ENCODE results near the gene LRMDA.

The LRMDA gene

GRCh38 chr10:76082956-76083355 lies 651.5 kb downstream of the LRMDA start:
- Histone ChIP-seq H3K9me2 (replicated peaks; ENCODE audit: insufficient read depth, low read length) (no peaks in the 10 kb centered on the region), H3K79me2 (ENCODE audit: insufficient read depth, low read length) (no peaks in the 10 kb centered on the region), H3K36me3 (ENCODE audit: low read length) (no peaks in the 10 kb centered on the region), H3K4me3 (ENCODE audit: insufficient read depth, low read length, poor library complexity, severe bottlenecking) (no peak overlapping the region), H3F3A (ENCODE audit: insufficient read depth) (no peaks in the 10 kb centered on the region), H3K4me2 (ENCODE audit: low read depth, low read length, poor library complexity, severe bottlenecking) (no peak overlapping the region), H3K27ac (ENCODE audit: low read depth, low read length) (no peak overlapping the region), H3K9ac (ENCODE audit: low read length) (no peak overlapping the region), H3K27me3 (ENCODE audit: low read length) (no peaks in the 10 kb centered on the region), H2AFZ (ENCODE audit: low read depth, low read length, severe bottlenecking) (no peak overlapping the region), H4K20me1 (ENCODE audit: low read depth, low read length) (no peaks in the 10 kb centered on the region), H3K9me3 (ENCODE audit: insufficient read depth, low read length) (no peaks in the 10 kb centered on the region)
- TF ChIP-seq CTCF (IDR thresholded peaks at IDR 0.05; ENCODE audit: insufficient read depth, low read length, poor library complexity, severe bottlenecking), result no peak
- TF ChIP-seq EZH2phosphoT487 (conservative IDR thresholded peaks at IDR 0.05; ENCODE audit: low read length), result no peak

- H3K79me2 ChIP-seq (ENCODE audit: insufficient read depth, low read length), result no peaks in the 10 kb centered on the region
- no peak overlapping the region for H3K9ac ChIP-seq (ENCODE audit: low read length)
- no peak overlapping the region for H3K4me2 ChIP-seq (ENCODE audit: low read depth, low read length, poor library complexity, severe bottlenecking)
- H3K9me2 ChIP-seq (replicated peaks; ENCODE audit: insufficient read depth, low read length), result no peaks in the 10 kb centered on the region
- no peaks in the 10 kb centered on the region for H3K9me3 ChIP-seq (ENCODE audit: insufficient read depth, low read length)
- no peaks in the 10 kb centered on the region for H3K27me3 ChIP-seq (ENCODE audit: low read length)
- H4K20me1 ChIP-seq (ENCODE audit: low read depth, low read length), result no peaks in the 10 kb centered on the region
- H3K27ac ChIP-seq (ENCODE audit: low read depth, low read length), result no peak overlapping the region
- H3K36me3 ChIP-seq (ENCODE audit: low read length), result no peaks in the 10 kb centered on the region
- no peaks in the 10 kb centered on the region for H3F3A ChIP-seq (ENCODE audit: insufficient read depth)
- no peak overlapping the region for H3K4me3 ChIP-seq (ENCODE audit: insufficient read depth, low read length, poor library complexity, severe bottlenecking)
- no peak for TF ChIP-seq CTCF (IDR thresholded peaks at IDR 0.05; ENCODE audit: insufficient read depth, low read length, poor library complexity, severe bottlenecking)
- TF ChIP-seq EZH2phosphoT487 (conservative IDR thresholded peaks at IDR 0.05; ENCODE audit: low read length), result no peak
- no peak overlapping the region for H2AFZ ChIP-seq (ENCODE audit: low read depth, low read length, severe bottlenecking)
Measured at GRCh38 chr10:76085002-76085816, 653.8 kb downstream of the LRMDA start.

GRCh38 chr10:76085817-76086167 lies 654.4 kb downstream of the LRMDA start:
- H3K9me3 ChIP-seq (ENCODE audit: insufficient read depth, low read length), result no peaks in the 10 kb centered on the region
- no peak overlapping the region for H3K9ac ChIP-seq (ENCODE audit: low read length)
- no peak overlapping the region for H2AFZ ChIP-seq (ENCODE audit: low read depth, low read length, severe bottlenecking)
- no peaks in the 10 kb centered on the region for H3F3A ChIP-seq (ENCODE audit: insufficient read depth)
- no peaks in the 10 kb centered on the region for H3K79me2 ChIP-seq (ENCODE audit: insufficient read depth, low read length)
- TF ChIP-seq EZH2phosphoT487 (conservative IDR thresholded peaks at IDR 0.05; ENCODE audit: low read length), result no peak
- TF ChIP-seq CTCF (IDR thresholded peaks at IDR 0.05; ENCODE audit: insufficient read depth, low read length, poor library complexity, severe bottlenecking), result no peak
- H3K9me2 ChIP-seq (replicated peaks; ENCODE audit: insufficient read depth, low read length), result no peaks in the 10 kb centered on the region
- H3K36me3 ChIP-seq (ENCODE audit: low read length), result no peaks in the 10 kb centered on the region
- H3K27ac ChIP-seq (ENCODE audit: low read depth, low read length), result no peak overlapping the region
- H3K27me3 ChIP-seq (ENCODE audit: low read length), result no peaks in the 10 kb centered on the region
- no peak overlapping the region for H3K4me3 ChIP-seq (ENCODE audit: insufficient read depth, low read length, poor library complexity, severe bottlenecking)
- no peaks in the 10 kb centered on the region for H4K20me1 ChIP-seq (ENCODE audit: low read depth, low read length)
- H3K4me2 ChIP-seq (ENCODE audit: low read depth, low read length, poor library complexity, severe bottlenecking), result no peak overlapping the region

Measured in SU-DHL-6 (cell line).